ENCODE results near the gene HMGCL.

DNA sequence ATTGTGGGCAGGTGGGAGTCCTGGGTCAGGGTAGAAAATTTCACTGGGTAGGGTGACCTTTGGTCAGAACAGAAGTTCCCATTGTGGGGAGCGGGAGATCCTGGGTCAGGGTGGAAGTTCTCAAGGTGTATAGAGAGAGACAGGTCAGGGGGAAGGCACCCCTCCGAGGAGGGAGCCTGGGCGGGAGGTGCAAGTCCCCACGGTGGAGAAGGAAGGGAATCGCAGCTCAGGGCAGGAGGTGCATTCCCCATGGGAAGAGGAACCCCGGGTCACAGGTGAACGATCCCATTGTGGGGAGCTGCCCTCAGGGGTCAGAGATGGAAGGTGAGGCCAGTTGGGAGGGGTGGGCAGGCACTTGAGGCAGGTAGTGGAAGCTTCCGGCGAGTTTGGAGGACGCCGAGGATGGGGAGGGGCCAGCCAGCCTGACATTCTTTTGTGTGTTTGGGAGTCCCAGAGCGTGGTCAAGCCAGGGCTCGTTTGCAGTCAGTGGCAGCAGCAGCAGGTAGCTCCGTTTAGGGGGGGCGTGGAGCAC lies 33.6 kb downstream of the HMGCL start:
- TF ChIP-seq, protein P1, sequence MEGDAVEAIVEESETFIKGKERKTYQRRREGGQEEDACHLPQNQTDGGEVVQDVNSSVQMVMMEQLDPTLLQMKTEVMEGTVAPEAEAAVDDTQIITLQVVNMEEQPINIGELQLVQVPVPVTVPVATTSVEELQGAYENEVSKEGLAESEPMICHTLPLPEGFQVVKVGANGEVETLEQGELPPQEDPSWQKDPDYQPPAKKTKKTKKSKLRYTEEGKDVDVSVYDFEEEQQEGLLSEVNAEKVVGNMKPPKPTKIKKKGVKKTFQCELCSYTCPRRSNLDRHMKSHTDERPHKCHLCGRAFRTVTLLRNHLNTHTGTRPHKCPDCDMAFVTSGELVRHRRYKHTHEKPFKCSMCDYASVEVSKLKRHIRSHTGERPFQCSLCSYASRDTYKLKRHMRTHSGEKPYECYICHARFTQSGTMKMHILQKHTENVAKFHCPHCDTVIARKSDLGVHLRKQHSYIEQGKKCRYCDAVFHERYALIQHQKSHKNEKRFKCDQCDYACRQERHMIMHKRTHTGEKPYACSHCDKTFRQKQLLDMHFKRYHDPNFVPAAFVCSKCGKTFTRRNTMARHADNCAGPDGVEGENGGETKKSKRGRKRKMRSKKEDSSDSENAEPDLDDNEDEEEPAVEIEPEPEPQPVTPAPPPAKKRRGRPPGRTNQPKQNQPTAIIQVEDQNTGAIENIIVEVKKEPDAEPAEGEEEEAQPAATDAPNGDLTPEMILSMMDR (IDR thresholded peaks at IDR 0.05; ENCODE audit: low read length) = no peak
- no peak for TF ChIP-seq EZH2 (optimal IDR thresholded peaks at IDR 0.05; ENCODE audit: low read depth, low read length)

All from MM.1S (cell line).